22Rv1 (cell line): Measurements from ENCODE around the gene AGBL3.
A peak's percentile ranks its signal among the peaks of the same experiment; 100 is the strongest.

Source experiments
- H3K27ac ChIP-seq: fragments of 450-650 bp; 2 replicates; pipeline ENCODE4 v1.5.1; 2017
- ZFX ChIP-seq: fragments of 450-650 bp; IDR thresholded peaks from 2 replicates; pipeline ENCODE4 v1.6.1; 2017; ENCODE audit warnings: antibody characterized with exemption, borderline replicate concordance
- TF ChIP-seq, protein P1 (sequence below): fragments of 450-650 bp; IDR thresholded peaks from 2 replicates; pipeline ENCODE4 v1.5.1; 2017; ENCODE audit warnings: mild to moderate bottlenecking

The AGBL3 gene

DNA sequence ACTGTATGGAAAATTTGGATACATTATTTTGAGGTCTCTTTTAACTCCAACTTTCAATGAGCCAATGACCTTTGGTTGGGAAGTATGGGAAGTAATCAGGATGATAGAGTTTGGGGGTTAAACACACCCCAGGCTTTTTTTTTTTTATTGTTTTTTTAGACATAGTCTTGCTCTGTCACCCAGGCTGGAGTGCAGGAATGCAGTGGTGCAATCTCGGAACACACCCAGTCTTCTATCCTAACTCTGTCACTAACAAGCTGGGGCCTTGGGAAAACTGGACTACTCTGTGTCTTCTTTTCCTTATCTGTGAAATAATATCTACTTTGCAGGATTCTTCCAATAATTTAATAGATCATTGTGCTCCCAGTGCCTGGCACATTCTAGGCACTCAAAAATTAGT lies 37.6 kb upstream of the AGBL3 start:
- H3K27ac ChIP-seq = no peak overlapping the region
- no peak for TF ChIP-seq ZFX
- TF ChIP-seq, protein P1, sequence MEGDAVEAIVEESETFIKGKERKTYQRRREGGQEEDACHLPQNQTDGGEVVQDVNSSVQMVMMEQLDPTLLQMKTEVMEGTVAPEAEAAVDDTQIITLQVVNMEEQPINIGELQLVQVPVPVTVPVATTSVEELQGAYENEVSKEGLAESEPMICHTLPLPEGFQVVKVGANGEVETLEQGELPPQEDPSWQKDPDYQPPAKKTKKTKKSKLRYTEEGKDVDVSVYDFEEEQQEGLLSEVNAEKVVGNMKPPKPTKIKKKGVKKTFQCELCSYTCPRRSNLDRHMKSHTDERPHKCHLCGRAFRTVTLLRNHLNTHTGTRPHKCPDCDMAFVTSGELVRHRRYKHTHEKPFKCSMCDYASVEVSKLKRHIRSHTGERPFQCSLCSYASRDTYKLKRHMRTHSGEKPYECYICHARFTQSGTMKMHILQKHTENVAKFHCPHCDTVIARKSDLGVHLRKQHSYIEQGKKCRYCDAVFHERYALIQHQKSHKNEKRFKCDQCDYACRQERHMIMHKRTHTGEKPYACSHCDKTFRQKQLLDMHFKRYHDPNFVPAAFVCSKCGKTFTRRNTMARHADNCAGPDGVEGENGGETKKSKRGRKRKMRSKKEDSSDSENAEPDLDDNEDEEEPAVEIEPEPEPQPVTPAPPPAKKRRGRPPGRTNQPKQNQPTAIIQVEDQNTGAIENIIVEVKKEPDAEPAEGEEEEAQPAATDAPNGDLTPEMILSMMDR = no peak

DNA sequence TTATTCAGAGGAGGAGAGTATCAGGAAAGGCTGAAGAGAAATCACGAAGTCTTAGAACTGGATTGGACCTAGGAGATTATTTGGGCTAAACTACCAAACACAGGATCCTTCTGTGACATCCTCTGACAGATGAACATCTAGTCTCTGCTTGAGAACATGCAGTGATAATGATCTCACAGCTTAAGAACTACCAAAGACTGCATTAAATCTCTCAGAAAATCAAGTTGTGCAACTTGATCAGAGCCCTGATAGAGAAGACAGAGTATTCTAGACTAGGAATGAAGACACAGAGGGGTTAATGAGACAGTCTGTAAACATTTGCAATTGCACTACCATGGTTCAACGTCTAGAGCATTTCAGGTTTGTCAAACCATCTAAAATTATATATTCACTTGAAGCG lies 37.1 kb upstream of the AGBL3 start:
- H3K27ac ChIP-seq = no peak overlapping the region
- TF ChIP-seq, protein P1 = no peak
- TF ChIP-seq ZFX = no peak

DNA sequence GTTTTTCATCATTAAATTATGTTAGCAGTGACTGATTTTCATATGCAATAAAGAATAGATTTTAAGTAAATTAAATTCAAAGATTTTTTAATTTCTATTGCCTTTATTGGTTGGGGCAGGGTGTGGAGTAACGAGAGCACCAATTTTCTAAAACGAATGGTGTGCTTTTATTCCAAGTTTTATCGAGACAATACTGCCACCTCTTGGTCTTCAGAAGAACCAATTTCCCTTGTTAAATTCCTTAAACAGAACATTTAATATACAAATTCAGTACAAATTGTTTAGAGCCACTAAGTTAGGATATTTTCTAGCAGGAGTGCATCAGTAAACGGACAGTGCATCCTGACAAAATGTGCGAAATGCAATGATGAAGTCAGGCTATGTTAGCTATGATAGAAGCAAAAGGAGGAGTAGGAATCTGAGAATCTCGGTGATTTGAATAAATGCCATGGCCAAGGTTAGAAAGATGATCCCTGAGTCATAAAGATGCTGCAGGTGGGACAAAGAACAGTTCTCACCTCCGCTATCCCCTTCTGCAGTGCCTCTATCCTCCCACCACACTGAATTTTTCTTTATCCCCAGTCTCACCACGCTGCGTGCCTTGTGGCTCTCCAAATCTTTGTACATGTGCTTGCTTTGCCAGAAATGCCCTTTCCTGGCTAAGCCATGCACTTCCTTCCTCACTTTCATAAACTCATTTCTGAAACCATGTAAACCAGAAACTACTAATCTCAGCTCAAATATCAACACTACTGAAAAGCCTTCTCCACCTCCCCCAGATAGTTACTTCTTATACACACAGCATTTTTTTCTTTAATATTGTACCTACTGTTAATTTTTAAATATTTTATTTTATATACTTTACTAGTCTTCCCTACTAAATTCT lies 31.9 kb upstream of the AGBL3 start:
- no peak overlapping the region for H3K27ac ChIP-seq

DNA sequence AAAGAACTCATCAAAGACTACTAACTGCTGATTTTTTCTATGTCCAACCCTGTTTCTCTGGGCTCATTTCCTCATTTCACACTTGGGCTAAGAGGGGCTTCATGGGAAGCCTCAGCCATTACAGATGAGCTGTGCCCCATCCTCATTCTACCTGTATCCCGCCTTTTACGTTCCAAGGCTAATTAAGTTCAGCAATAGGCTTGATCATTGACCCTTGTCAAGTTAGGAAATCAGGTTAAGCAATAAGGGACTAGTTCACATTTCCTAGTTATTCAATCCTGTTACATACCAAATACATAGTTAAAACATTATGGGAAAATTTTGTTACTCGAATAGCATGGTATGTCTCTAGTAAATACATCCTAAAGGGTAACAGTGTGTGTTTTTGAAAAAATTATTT lies 29.3 kb upstream of the AGBL3 start:
- no peak for TF ChIP-seq ZFX
- TF ChIP-seq, protein P1 = no peak
- H3K27ac ChIP-seq = no peak overlapping the region

More for the DNA sequence above, 31.9 kb upstream of the AGBL3 start:
- TF ChIP-seq, protein P1 = peak; percentile 84
- TF ChIP-seq ZFX = no peak

DNA sequence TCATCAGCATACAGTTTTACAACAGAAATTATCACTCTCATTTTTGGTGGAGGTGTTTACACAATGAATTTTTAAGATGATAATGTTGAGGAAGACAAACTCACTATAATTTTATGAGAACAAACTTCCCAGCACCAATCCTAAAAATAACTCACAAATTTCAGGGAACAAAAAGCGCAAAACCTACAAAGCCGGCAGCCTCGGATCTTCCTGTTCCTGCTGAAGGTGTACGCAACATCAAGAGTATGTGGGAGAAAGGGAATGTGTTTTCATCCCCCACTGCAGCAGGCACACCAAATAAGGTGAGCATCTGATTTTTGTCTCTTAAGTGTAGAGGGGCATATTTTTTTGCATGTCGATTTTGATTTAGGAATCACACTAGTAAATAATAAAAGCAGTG lies 26.5 kb upstream of the AGBL3 start:
- TF ChIP-seq ZFX = no peak
- TF ChIP-seq, protein P1 = no peak
- H3K27ac ChIP-seq = peak overlapping the region; percentile 64

DNA sequence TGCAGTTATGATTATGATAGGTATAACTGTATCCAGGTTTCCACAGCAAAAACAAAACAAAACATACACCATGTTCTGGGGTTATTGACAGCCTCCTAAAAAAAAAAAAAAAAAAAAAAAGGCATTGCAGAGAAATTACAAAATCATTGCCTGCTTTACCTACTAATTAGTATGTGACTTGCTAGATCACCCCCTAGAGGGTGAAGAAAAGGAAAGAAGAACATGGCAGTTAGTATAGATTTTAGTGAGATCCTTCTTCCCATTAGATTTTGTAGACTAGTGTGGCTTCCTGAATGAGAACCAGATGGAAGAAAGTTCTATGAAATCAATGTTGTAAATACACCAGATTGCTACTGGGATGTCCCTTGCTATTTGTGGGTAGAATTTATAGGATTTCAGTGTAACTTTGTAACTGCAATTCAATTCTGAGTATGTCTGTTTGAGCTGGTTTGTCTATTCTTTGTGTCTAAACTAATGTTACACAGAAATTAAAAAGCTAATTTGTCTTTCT lies 24.0 kb upstream of the AGBL3 start:
- no peak for TF ChIP-seq ZFX
- TF ChIP-seq, protein P1 = peak; percentile 11; the same call in 1 of the 2 replicates
- no peak overlapping the region for H3K27ac ChIP-seq

DNA sequence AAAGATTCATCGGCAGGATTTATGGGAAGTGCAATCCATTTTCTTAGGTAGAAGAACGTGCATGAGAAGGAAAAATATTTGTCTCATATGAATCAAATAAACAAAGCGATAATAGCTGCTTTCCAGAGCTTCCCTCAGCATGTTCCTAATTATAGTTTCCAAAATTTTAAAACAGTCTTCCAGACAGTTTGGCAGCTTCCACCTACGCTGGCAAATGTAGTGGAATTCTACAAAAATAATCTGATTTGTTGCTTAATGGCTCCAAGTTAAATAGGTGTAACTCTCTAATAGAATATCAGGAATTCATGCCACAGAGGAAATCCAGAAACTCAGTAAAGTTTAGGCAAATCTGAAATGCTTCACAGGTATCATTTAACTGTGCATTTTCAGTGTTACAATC lies 23.3 kb upstream of the AGBL3 start:
- no peak for TF ChIP-seq ZFX
- no peak overlapping the region for H3K27ac ChIP-seq
